ENCODE measurements around the gene IQSEC1.

Gene IQSEC1

GRCh38 chr3:13025778-13026518 is 47.3 kb downstream of the IQSEC1 start:
- no peak for TF ChIP-seq CTCF (IDR thresholded peaks at IDR 0.05)

GRCh38 chr3:13025090-13025489 is 48.1 kb downstream of the IQSEC1 start:
- TF ChIP-seq CTCF (IDR thresholded peaks at IDR 0.05), result no peak

- no peak for TF ChIP-seq CTCF (IDR thresholded peaks at IDR 0.05)
Measured at GRCh38 chr3:13024765-13025065, 48.5 kb downstream of the IQSEC1 start.

- TF ChIP-seq CTCF (IDR thresholded peaks at IDR 0.05), result no peak
Measured at GRCh38 chr3:13023971-13024764, 49.1 kb downstream of the IQSEC1 start.

- TF ChIP-seq CTCF (IDR thresholded peaks at IDR 0.05), result no peak
Measured at GRCh38 chr3:13023235-13023970, 49.8 kb downstream of the IQSEC1 start.

- TF ChIP-seq CTCF (IDR thresholded peaks at IDR 0.05), result no peak
Measured at GRCh38 chr3:13022348-13023234, 50.6 kb downstream of the IQSEC1 start.
